Germinal center (tissue), 1 donor: ENCODE data around the gene AGXT2.
"Not testable (repeated sequence)": the region's sequence is repeated elsewhere in the genome, so short reads cannot be mapped to it uniquely, and the experiment has no call there.

ENCODE experiments used
- DNase-seq: peaks from one replicate; pipeline ENCODE4 v3.0.0; 2012; ENCODE audit warnings: mixed read lengths, low spot score

AGXT2 gene

DNA sequence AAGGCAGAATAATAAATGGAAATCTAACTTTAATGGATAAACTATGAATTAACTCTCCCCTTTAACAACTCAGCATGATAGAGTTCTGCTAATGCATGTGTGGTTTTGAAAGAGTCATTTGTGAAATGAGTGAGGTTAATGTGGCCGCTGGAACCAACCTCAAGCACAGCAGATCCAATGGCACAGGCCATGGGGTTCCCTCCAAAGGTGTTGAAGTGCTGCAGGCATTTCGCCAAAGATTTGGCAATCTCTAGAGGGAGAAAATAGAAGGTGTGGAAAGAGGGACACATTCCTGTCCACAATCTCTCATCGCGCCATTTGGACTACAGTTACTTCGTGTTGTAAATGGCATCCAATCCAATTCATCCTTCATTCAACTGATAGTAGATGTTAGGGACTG, 35.0 kb downstream of the AGXT2 start:
- DNase-seq: no peak

DNA sequence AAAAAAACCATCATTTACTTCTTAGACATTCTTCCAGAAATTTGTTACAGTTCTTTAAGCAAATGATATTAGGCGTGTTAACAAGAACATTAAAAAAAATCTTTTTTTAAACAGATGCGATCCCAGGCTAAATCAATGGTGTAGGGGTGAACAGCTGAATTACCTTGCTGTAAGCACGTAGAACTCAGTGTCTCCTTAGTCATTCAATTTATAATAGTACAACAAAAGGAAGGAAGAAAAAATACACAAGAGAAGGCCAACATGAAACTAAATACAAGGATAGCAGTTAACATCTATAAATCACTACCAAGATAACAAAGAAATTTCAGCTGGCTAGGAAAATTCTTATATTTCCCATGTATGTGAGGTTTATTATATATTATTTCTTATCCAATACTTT, 35.4 kb downstream of the AGXT2 start:
- no peak for DNase-seq

DNA sequence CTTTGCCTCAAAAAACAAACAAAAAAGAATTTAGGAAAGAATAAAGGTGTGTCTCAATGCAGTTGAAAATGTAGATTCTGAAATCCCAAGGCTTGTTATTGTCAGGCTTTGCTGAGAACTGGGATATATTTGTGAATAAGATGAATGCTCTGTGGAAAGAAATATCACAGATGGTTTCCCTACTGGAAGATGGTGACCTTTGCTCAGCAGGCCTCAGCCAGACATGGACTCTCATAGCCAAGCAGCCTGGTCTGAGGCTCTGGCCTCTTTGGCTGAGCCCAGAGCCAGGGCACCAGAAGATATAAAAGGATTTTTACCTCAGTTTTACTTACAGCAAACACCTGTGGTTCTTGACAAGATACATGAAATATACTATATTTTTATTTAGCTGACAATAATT, 37.1 kb downstream of the AGXT2 start:
- no peak for DNase-seq

DNA sequence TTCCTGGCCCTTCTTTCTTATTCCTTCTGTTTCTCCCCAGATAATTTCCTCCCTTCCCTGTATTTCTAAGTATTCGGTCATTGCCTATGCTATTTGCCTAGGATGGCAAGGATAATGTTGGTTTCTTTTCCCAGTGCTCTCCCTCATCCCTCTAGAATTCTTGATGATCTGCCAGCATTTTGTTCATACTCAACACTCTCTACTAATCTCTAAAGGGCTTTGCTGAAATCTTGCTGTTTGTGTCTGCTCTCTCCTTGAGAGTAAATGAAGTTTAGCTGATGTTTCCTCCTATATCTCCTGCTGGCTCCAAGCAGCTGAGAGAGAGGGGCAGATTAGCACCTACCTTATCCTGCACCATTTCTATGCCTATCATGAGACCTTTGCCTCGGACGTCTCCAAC, 38.1 kb downstream of the AGXT2 start:
- DNase-seq: no peak

DNA sequence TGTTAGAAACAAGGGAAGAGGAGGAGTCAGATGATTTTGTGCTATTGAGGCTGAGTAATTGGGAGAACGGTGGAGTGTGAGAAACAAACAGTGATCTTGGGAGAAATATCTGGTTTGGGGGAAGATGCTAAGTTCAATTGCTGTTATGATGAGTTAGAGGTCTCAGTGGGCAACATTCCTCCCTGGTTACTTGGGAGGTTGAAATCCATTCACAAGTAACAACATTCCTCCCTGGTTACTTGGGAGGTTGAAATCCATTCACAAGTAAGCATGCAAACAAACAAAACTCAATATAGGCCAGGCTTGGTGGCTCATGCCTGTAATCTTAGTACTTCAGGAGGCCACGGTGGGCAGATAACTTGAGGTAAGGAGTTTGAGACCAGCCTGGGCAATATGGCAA, 38.7 kb downstream of the AGXT2 start:
- DNase-seq: no peak

DNA sequence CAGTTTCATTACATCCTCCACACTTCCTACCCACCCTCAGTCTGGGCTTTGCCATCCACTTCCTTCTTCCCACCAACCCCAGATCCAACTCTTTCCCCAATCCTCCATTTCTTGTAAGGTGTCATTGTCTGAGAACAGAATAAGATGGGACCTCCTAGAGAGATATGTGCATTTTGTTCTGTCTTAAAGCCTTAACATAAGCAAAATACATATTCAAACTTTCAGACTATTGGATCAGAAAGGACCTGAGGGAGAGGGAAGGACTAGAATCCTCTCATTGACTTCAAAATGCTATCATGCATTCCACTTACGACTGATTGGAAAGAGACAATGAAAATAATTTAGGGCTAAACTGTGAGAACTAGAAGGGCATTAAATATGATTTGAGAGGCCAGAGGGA, 43.0 kb downstream of the AGXT2 start:
- no peak for DNase-seq

DNA sequence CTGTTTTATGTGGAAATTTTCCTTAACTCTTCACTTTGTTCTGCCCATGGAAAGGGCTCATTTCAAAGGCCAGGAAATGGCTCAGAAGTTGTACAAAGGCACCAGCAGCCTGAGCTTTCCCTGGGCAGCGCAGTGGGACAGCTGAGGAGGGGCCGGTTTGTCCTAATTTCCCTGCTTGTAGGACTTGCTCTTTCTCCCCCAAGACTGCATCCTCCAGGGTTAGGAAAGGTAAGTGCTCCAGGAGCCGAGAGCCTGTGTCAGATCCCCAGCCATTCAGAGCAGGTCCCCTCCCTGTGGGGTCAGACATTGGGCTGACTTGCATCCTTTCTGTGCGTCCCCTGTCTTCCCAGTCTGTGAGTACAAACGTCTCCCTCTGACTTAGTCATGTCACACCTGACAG, 43.5 kb downstream of the AGXT2 start:
- no peak for DNase-seq

DNA sequence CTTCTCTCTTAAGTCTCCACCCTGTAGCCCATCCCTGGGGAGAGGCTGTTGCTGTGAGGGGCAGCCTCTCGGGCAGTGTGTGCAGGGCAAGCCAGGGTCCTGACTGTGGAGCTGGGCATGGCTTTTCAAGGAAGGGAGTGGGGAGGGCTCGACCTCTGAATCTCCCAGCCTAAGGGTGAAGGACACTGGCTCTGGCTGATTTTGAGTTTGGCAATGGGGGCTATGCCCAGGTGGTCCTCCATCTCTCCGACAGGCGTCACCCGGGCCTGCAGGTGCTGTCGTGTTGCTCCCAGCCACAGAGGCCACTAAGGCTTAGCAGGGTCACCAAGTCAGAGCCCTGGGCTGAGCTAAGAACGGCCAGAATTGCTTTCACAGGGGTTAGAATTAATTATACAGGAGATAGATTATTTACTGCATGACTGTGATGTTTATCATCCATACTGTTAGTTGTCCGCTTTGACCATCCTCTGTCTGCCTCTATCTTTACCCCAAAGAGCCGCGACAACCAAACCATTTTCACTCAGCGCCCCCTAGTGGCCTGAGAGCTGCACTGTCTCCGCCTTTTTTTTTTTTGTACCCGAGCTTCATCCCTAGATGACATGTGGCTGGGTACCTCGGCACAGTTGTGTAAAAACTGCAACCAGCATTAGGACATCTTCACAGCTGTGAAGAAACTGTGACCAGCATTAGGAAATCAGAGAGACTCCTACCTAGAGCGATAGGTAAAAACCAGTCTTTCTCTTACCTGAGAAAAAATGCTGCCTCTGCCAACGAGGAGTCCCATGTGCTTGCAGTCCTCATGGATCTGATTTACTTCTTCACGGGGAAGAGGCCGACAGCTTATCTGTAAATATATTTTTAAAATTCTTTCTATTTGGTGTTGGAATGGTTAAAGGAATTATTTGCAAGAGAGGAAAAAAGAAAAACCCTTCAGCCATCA, 44.5 kb downstream of the AGXT2 start:
- DNase-seq: peak; percentile 65

DNA sequence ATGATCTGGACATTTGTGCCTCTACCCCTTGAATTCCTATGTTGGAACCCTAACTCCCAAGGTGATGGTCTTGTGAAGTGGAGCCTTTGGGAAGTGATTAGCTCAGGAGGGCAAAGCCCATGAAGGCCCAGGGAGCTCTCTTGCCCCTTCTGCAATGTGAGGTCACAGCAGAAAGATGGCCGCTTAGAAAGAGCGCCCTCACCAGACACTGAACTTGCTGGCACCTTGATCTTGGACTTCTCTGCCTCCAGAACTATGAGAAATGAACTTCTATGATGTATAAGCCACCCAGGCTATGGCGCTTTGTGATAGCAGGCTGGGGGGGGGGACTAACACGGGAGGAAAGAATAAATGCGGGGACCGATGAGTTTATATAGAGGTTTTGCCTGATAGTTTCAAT, 45.3 kb downstream of the AGXT2 start:
- DNase-seq: no peak

DNA sequence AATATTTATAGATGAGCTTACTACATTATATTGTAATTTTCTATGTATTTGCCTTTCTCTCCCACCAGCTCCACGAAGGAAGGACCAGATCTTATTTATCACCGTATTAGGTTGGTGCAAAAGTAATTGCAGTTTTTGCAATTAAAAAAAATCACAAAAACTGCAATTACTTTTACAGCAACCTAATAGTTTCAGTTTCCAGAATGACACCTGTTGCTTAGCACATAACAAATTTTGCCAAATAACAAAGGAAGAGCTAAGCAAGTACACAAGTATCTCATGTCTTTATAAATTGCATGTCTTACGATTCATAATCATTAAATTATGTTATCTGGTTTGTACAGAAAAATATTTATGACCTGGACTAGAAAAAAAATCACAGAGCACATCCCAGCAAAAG, 45.9 kb downstream of the AGXT2 start:
- no peak for DNase-seq

DNA sequence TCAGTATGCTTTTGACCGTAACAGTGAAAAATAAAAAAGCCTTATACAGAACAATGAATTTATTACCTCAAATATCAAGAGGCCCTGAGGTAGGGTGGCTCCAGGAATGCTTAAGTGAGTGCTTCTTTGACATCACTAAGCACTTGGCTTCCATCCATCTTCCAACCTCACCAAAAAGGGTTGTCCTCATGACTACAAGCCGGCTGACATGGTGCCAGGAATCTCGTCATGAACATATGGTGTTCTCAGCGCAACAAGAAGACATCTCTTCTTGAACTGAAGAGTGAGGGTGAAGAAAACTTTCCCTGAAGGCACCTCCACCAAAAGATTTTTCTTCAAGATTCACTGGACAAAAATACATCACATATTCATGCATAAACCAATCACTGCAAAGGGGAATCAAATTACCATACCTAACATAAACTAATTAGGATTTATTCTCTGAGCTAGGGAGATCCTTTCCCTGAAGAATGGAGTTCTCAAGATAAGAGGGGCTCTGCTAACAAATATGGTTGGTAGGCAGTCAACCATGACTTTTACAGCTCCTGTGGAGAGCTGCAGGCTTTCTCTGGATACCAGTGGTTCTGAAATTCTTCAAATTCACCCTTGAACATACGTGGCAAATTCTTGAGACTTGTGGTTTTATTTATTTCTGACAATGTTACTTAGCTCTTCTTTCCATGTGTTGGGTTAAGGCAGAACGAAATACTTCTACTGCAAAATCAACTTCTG, 49.5 kb downstream of the AGXT2 start:
- DNase-seq: no peak

DNA sequence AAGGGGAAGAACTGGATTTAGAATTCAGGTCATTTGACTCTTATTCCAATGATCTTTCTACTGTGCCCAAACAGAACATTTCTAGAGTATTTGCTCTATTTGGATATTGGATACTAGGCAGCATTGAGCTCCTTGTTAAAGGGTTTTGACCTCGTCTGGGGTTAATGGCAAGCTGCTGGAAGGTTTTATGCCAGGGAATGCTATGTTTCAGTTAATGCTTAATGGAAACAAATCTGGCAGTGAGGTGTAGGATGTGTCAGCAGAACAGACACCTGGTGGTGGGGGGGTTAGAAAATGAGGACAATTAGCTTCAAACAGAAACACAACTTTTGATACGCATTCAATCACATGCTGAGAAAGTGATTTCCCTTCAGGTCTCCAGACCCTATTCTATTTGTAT, 51.5 kb downstream of the AGXT2 start:
- no peak for DNase-seq

DNA sequence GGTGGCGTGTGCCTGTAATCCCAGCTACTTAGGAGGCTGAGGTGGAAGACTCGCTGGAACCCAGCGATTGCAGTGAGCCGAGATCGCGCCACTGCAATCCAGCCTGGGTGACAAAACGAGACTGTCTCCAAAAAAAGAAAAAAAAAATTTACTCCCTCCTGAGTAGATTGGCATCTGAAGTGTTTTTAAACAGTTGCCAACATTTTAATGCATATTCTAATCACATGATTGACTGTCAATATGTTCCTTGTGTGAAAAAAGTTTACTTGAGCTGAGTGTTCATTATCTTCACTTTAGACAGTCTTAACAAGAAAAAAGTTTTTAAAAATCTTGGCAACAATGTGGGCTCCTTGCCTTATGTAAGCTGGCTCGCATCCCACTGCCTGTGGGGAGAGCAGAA, 53.8 kb downstream of the AGXT2 start:
- no peak for DNase-seq

DNA sequence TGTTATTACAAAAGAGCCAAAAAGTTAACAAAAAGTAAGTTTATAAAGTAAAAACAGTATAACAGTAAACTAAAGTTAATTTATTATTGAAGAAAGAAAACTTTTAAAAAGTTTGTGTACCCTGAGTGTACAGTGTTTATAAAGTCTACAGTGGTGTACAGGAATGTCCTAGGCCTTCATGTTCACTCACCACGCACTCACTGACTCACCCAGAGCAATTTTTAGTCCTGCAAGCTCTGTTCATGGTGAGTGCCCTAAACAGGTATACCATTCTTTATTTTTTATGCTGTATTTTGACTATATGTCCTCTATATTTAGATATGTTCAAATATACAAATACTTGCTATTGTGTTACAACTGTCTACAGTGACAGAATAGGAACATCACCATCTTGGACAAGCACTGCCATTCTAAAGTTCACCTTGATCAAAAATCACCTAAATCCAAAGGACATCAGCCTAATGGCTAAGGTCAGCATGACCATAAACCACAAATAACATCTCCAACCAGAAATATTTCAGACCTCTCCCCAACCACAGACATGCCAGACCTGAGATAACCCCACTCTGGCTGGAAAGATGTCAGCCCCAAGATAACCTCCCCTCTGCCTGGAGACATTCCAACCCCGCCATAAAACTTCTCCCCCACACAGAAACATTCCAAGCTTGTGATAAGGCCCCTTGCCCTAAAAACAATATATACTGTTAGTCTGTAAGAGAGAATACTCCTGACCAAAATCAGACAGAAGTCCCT, 56.1 kb downstream of the AGXT2 start:
- no peak for DNase-seq

DNA sequence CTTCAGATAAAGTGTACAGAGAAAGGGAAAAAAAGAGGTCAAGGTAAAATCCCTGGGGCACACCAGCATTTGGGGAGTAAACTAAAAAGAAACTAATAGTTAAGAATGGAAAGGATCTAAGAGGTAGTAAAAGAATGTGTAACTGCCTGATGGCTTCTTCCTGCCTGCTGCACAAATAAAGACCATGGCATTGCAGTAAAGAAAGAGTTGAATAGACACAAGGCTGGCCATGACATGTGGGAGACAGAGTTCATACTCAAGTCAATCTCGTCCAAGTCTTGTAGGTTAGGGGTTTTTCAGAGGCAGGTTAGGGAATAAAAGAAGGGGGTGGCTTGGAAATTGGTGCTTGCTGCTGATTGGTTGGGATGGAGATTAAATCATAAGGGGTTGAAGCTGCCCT, 60.8 kb downstream of the AGXT2 start:
- no peak for DNase-seq

DNA sequence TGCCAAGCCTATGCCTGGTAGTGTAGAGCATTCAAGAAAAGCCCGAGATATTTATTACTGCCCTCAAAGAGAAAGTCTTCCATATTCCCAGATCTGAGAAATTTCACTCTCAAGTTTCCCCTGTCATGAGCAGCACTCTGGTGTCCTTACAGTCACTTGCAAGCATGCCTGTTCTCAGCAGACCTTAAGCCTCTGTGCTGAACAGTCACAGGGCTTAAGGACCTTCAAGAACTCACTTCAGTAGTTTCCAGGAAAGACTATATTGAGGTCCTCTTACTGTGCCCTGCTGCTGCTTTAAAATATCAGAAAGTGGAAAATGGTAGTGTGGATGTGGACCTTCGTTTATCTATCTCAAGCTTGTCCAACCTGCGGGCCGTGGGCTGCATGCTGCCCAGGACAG, 64.9 kb downstream of the AGXT2 start:
- DNase-seq: no peak

DNA sequence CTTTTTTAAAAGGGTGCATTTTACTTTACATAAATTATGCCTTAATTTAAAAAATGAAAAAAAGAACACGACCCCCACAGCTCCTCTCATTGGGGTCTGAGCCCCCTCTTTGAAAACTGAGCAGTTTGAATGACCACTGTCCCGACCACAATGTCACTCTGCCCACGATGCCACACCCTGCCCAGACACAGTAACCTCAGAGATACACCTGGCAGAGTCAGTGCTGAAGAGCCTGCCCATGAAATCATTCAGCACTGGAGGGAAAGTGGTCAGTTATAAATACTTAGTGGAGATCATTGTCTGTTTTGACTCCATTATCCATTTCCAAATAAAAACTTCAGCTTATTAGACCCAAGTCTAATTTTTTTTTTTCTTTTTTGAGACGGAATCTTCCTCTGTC, 69.1 kb downstream of the AGXT2 start:
- DNase-seq: no peak

DNA sequence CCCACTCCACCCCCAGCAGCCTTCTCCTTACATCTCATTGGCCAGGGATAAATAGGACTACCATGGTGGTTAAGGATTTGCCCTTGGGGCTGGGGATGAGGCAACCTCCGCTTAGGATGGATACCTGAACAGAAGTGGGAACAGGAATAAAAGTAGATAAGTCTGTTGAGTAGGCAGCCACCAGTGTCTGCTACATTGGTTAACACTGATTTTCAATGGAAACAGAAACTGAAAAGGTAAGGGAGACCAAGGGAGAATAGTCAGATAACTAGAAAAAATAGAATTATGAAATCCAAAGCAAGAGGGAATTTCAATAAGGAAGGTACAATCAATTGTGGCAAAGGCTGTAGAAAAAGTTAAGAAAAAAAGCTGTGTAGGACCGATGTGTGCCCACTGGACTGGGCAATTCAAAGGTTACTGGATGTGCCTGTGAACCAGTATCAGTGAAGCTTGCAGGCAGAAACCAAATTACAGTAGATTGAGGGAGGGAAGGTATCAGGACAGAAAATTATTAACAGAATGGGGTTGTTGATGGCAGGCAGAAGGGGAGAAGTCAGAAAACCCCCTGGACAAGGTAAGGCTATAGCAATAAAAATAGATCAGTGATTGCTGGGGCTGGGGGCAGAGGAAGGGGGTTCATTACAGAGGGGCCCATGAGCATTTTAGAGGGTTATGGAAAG, 69.7 kb downstream of the AGXT2 start:
- DNase-seq: no peak

DNA sequence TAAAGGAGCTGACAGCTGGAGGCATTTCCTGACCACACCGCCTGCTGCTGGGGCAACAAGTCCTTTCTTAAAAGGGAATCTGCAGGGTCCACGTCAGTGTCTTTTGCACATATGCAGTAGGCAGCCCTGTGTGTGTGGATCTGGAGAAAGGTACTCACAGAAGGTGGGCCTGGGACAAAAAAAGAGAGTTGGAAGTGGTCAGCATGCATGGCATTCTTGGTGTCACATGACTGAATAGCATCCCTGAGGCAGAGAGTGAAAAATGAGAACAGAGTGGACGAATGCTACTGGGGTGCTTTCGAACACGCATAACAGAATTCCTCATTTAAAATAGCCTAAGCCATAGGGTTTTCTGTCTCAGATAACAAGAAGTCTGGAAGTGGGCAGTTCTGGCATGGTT, 71.4 kb downstream of the AGXT2 start:
- no peak for DNase-seq

DNA sequence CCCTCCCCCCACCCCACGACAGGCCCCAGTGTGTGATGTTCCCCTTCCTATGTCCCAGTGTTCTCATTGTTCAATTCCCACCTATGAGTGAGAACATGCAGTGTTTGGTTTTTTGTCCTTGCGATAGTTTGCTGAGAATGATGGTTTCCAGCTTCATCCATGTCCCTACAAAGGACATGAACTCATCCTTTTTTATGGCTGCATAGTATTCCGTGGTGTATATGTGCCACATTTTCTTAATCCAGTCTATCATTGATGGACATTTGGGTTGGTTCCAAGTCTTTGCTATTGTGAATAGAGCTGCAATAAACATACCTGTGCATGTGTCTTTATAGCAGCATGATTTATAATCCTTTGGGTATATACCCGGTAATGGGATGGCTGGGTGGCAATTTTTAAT, 76.1 kb downstream of the AGXT2 start:
- DNase-seq: not testable (repeated sequence)

DNA sequence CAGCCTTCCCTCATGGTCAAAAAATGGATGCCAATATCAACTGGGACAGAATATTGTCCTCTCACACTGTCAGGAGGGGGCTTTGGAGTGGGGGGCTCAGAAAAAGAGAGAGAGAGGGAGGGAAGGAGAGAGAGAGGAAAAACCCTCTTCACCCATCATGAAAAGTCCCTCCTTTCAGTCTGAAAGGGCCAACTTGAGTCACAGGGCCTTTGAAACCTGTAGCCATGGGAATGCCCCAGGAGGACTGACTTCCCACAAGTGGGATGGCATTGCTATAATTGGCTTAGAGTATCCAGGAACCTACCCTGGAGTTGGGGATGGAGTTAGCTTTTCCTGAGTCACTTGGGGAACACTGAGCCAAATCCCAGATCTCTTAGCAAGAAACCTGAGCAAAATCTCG, 77.2 kb downstream of the AGXT2 start:
- DNase-seq: no peak

DNA sequence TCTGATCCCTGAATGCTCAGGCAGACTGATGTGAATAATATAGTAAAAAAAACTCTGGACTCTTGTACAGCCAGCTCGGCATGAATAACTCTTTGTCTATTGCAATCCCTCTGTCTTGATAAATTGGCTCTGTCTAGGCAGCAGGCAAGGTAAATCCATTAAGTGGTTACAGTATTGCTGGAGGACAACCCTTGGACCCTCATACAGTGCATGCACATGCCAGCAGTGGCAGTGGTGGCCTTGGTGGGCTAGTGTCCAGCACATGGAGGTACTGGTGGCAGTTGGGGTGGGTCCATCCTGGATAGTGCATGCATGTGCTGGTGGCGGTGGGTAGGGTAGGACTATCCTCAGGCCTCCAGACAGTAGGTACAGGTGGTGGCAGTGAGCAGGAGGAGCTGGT, 79.5 kb downstream of the AGXT2 start:
- no peak for DNase-seq
